Stimulated activated CD8-positive, alpha-beta memory T cell treated with anti-CD3 and anti-CD28 coated beads, Interleukin-15, amount 100 ng/mL, for 24 hours (primary cell): ENCODE measurements around the gene LCNL1.
A peak's percentile ranks its signal among the peaks of the same experiment; 100 is the strongest.

Source experiments
- DNase-seq: peaks from one replicate; pipeline ENCODE4 v3.0.0-alpha.2; 2020; ENCODE audit warnings: low read depth

LCNL1 gene

DNA sequence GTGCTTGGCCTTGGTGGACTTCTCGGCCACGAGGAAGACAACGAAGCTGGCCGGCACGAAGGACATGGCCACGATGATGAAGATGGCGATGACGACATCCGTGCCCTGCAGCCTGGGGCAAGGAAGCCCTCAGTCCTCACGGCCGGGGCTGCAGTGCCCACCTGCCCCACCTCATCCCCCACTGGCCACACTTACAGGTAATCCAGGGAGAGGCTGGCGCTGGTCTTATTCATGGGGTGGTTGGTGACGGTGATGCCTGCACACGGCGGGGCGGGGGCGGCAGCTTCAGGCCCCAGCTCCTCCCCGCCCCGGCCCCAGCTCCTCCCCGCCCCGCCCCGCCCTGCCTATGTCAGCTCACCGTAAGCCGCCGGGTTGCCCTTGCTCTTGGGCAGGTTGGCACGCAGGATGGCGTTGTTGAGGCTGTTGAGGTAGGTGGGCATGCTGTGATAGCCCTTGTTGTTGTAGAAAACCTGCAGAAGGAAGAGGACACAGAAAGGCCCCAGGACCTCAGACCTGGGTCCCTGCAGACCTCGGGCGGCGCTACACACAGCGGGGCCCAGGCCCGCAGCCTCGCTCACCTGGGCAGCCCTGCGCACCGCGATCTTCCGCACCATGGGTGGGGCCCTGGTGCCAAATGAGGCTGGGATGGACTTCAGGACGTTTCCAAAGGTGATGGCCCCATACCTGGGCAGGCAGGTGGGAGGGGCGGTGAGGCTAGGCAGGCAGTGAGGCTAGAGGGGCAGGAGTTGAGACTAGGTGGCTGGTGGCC, 29.3 kb downstream of the LCNL1 start:
- DNase-seq = no peak

DNA sequence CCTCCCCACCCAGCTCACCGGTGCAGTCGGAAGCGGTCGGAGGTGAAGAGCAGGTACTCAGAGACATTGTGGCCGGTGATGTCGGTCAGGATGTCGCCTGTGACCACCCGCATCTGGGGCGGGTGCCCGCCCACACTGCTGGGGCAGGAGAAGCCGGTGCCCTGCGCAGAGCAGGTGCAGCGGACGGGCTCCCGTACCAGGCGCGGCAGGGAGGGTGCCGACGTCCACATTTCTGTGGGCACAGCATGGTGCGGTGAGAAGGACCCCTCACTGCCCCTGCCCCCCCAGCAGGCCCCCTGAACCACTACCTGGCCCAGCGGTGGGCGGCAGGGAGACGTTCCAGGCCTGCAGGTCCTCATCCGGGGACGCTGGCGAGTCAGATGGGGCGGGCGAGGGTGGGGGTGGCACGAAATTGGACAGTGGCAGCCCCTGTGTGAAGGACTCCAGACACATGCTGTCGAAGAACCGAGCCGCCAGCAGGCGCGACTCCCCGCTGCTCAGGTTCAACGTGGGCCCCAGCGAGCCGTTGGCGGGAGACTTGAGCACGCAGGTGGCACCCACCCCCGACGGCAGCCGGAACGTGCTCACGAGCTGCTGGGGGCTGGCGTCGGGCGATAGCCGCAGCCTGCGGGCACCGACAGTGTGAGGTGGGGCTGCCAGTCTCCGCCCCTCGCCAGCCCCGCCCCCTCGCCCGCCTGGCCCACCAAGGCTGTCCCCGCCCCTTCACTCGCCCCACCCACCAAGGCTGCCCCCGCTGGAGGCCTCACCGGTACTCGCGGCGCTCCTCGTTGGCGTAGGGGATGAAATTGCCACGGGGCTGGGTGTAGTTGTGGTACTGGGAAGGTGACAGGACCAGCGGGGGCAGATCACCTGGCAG, 30.1 kb downstream of the LCNL1 start:
- DNase-seq = no peak

DNA sequence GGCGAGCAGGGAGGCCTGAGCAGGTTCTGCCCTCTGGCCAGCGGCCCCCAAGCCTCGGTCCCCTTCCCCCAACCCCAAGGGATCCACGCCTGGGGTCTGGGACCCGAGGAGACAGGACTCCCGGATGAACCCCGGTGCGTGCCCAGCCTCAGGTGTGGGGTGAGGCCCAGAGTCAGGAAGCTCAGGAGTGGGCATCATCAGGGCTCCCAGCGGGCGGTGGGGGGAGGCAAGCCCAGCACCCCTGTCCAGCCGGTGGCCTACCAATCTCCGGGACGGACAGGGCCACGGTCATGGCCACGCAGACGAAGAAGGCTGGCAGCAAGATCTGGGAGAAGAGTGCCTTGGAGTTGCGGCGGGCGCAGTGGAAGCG, 30.8 kb downstream of the LCNL1 start:
- DNase-seq = no peak

DNA sequence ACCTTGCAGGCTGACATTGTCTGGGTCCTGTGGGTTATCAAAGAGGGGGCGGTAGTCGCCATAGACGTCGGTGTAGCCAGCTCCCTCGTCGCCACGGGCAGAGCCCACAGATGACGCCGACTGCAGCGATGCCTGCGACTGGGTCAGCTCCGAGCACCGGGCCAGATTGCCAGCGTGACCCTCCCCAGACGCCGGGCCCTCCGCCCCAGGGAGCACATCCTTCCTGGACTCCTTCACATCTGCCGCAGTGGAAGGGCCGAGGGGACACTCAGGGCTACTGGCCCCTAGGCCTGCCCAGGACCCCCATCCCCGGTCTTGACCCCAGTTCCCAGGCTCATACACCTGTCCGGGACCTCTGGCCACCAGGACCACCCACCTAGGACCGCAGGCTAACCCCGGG, 31.4 kb downstream of the LCNL1 start:
- DNase-seq = no peak

DNA sequence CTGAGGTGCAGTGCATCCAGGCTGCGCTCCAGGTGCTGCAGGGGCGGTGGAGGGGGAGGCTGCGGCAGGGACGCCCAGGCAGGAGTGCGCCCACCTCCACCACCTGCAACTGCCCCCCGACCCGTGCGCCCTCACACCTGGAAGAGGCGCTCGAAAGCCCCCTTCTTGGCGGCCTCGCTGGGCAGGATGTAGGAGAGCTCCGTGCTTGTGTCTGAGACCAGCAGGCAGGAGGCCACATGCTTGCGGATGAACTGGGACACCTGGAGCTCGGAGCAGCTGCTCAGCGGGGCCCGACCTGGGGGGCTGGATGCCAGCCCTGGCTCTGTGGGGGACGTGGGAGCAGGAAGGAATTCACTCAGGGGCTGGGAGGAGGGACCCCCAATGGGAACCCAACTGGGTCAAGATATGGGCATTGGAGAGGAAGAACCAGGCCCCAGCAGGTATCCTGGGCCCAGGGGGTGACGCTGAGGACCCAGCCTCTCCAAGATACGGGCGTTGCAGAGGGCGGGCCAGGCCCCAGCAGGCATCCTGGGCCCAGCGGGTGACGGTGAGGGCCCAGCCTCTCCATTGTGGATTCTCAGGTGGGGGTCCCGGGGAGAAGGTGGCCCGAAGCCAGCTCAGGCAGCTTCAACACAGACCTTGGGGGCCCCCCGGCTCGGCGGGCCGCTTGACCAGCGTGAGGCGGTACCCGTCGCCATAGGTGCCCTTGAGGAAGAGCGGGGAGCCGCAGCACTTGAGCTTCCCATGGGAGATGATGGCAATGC, 32.2 kb downstream of the LCNL1 start:
- no peak for DNase-seq

DNA sequence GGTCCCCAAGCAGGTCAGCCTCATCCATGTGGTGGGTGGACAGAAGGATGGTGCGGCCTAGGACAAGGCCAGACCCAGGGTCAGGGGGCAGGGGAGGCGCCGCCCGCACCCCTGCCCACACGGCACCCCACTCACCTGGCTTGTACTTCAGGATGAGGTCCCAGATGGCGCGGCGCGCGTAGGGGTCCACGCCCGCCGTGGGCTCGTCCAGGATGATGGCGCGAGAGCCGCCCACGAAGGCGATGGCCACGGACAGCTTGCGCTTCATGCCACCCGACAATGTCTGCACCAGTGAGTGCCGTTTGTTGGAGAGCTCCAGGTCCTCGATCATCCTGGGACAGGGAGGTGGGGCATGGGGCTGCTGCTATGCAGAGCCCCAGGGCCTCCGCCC, 32.7 kb downstream of the LCNL1 start:
- no peak for DNase-seq

DNA sequence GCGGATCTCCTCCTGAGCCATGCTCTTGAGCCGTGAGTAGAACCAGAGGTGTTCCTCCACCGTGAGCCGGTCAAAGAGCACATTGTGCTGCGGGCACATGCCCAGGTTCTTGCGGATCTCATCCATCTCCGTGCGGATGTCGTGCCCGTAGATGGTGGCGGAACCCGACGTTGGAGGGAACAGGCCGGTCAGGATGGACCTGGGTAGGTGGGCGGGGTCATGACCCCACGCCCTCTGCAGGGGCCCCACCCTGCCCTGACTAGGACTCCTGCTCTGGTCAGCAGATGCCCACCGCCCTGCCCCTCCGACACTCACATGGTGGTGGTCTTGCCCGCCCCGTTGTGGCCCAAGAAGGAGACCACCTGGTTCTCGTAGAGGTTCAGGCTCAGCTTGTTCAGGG, 33.2 kb downstream of the LCNL1 start:
- no peak for DNase-seq

DNA sequence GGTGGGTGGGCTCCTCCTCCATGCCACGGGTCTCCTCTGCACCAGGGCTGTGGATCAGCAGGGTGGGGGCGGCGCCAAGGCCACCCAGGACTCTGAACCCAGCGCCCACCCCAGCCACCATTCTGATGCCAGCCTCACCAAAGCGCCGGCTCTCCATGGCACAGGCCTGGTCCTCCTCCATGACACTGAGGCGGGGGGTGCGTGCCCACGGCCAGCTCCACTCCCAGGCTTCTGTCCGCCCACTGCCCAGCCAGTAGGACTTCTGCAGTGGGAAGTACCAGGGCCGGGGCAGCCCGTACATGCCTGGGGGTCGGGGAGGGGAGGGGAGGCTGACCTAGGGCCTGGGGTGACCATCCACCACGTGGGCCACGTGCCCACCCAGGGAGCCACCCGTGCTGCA, 33.6 kb downstream of the LCNL1 start:
- no peak for DNase-seq

DNA sequence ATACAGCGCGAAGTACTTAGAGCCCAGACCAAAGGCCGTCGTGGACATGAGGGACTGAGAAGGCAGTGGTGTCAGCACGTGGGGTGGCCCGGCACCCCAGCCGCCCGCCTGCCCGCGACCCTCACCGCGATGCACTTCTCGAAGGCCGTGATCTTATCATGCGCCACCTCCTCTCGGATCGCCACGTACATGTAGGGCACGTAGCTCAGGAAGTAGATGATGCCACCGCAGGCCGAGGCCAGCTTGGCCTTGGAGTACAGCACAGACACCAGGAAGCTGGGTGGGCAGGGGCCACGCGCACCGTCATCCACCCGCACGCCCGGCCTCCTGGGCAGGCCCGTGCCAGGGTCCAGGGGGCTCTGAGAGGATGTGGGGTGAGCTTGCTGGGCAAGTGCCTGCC, 34.3 kb downstream of the LCNL1 start:
- no peak for DNase-seq

DNA sequence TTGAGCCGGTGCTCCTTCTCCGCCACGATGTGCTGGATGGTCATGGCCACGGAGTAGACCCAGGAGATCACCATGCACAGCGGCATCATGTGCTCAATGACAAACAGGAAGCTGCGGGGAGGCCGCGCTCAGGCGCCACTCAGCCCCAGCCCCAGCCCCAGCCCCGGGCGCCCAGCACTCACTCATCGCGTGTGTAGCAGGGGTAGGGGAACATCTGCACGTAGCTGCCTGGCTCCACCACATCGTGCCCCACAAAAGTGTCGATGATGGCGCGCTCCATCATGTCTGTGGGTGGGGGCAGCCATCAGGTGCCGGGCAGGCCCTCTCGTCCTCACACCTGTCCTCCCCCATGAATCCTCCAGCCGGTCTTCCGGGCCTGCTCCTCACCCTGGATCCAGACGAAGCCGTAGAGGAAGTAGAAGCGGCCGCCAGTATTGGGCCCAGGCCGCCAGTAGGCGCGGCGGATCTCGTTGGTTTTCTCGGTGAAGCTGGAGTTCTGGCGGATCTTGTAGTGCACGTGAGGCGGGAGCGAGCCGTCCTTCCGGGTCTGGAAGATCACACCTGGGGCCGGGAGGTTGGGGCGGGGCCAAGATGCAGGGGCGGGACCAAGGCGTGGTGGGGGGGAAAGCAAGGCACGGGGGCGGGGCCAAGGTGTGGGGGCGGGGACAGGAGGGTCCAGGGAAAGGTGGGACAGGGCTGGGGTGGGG, 35.2 kb downstream of the LCNL1 start:
- no peak for DNase-seq

DNA sequence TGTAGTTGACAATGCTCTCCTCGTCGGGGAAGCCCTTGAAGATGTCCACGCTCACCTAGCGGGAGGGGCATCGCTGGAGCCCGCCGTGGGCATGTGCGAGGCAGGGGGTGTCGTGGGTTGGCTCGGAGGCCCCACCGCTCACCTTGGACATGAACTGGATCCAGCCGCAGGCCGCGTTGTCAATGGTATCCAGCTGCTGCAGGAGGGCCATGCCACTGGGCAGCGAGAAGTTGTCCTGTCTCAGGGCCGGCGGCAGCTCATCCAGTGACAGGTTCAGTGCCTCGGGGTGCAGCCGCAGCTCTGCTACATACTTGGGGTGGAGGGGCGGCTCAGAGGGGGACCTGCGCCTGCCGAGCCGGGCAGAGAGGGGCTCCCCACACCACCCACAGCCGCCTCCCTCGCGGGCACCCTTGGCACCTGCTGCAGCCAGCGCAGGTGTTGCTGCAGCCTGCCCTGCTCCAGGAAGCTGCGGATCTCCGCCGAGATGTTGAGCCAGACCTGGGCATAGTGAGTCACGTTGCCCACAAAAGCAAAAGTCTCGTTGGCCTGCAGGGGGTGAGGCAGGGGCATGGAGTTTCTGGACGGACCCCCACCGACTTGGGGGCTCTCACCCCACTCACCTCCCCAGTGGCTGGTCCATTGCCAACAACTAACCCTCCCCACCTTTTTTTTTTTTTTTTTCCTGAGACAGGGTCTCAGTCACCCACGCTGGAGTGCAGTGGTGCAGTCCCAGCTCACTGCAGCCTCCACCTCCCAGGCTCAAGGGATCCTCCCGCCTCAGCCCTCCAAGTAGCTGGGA, 36.2 kb downstream of the LCNL1 start:
- DNase-seq = no peak

DNA sequence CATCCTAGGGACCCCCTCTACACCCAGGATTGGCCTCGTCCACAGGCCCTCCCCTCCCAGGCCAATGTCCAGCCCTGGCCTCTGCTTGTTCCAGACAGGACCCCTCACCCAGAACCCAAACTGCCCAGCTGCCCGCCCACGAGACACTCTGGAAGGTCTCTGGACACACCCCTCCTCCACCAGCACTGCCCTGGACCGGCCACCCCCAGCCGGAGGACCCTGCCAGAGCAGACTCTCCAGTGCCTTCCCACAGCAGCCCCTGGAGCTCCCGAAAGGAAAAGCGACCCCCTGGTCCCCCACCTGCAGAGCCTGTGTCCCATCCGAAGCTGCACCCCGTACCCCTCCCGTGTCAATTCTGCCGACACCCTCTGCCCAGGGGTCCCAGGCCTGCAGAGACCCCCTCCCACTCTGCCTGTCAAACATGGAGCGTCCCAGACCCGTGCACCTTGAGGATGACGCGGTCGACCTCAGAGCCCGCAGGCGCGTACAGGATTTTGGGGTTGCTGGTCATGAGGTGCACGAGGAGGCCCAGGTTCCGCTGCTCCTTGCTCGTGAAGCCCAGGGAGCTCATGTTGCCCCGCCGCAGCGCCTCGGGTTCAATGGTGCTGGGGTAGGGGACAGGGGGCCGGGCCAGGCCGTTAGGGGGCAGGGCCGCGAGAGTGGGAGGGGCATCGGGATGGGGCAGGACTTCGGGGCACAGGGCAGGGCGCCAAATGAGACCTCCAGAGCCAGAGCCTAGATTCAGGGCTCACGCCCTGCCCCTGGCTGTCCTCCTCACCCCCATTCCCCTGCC, 37.3 kb downstream of the LCNL1 start:
- DNase-seq = no peak

DNA sequence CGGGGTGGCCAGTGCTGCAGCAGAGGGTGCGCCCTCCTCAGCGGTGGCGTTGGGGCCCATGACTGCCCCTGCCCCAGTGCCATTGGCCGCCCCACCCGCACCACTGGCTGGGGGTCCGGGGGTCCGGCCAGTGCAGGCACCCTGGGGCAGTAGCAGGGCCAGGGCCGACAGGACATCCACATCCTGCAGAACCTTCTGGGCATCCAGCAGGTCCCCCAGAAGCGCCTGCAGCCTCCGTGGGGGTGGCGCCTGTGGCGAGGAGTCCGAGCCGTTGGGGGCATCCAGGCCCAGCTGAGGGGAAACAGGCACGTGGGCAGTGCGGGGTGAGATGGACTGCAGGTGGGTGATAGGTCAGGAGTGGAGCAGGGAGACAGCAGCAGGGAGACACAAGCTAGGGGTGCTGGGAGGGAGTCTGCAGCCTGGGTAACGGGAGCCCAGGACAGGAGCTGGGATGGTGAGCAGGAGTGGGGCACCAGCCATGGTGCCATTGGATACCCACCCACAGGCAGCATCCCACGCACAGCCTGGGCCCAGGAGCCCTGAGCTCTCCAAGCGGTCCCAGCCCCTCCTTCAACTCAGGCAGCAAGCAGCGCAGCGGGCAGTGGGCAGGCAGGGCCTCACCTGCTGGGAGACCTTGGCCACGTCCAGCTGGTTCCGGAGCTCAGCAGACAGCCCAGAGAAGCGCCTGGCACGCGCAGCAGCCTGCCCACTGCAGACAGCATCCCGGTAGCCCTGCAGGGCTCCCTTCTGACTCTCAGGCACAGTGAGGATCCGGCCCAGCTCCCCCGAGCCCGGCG, 38.2 kb downstream of the LCNL1 start:
- DNase-seq = no peak

DNA sequence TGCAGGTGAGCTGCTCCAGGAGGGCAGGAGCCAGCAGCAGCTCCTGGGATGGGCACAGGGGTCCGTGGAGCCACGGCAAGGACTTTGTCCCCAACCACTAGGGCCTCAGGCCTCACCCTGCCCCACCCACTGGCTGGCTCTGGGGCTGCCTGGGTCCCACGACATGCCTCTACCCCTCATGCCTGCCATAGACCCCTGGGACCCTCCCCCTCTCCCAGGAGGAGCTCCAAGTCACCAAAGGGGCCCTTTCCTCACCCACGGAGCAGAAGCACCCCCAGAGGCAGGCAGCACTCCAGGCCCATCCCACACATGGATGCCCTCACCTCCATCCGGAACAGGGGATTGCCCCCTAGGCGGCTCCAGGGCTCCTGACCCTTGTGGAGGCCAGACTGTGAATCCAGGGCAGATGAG, 38.8 kb downstream of the LCNL1 start:
- DNase-seq = no peak

DNA sequence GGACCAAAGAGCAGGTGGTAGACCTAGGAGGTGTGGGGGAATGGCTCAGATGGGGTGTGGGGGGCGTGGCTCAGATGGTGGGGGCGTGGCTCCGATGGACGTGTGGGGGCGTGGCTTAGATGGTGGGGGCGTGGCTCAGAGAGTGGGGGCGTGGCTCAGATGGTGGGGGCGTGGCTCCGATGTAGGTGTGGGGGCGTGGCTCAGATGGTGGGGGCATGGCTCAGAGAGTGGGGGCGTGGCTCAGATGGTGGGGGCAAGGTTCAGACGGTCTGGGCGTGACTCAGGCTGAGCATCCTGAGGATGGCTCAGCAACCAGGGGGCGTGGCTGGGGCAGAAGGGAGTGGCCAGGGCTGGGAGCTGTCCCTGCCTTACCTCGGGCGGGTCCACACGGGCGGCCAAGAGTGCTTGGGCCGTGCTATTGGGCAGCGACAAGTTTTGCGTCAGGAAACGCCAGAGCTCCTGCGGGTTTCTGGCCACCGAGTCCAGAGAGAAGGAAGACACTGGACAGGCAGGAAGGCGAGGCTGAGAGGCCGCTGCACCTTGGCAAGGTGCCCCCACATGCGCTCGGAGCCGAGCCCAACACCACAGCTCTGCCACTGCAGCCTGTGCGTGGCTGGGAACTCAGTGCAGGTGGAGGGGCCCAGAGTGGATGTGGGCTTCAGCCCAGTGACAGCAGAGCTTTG, 39.3 kb downstream of the LCNL1 start:
- DNase-seq = peak; percentile 37

DNA sequence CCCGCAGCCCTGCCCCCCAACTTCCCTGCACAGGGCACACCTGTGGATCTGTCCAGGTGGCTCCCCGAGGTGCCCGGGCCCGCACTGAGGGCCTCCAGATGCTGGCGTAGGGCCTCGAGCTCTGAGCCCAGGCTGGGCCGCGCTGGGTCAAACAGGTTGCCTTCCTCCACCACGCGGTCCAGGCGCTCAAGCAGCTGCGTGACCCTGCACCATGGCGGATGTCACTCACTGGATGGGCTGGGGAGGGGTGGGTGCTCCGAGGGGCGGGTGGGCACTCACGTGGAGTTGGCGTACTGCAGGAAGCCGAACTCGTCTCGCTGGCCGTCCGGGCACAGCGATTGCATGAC, 39.8 kb downstream of the LCNL1 start:
- DNase-seq = no peak

DNA sequence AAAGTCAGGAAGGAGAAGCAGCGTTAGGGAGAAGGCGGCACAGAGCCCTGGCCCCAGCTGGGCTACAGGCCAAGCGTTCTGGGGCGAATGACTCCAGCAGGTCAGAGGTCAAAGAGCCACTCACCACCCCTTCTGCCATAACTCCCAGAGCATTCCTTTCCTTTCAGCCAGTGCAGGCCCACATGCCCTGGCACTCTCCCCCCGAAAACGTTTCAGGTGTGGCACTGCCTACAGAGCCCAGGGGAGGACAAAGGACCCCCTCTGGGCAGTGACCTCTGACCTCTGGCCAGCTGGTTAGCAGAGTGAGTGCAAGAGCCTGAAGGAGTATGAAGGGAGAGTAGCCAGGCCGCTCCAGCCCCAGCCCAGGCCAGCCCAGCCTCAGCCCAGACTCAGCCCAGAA, 40.4 kb downstream of the LCNL1 start:
- DNase-seq = no peak

DNA sequence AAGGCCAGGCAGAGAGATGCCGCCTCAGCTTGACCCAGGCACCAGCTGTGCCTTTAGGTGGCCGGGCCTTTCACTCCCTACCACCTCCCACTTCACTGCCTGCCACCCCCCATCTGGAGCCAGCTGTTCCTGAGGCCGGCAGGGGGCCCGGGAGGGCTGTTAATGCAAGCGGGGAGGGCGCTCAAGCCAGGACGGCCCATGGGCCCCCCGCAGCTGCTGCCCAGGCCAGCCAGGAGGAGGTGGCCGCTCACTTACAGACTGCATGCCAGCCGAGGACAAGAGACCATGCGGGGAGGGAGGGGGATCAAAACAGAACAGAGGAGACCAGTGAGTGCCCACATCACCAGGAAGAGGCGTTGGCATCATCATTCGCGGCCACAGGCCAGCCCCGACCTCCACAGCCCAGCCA, 40.8 kb downstream of the LCNL1 start:
- DNase-seq = no peak

DNA sequence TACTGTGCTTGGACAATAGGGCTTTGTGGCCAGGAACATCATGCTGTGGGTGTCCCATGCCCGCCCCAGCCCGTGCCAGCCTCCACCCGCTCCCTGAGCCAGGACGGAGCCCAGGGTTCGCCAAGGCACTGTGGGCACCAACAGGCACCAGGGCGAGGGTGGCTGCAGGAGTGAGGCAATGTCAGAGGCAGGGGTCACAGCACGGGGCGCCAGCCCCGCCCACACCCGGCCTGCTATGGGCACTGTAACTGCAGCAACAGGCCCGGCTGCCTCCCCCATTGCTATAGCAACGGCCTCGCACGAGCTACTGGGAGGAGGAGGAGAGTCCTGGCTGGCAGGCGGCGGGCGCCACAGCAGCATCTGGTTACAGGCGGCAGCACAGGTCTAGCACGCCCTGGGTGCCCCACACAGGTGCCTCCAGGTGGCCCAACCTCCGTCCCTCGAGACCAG, 42.7 kb downstream of the LCNL1 start:
- DNase-seq = no peak
